ENCODE results near the gene ADCK1.

ADCK1 gene

GRCh38 chr14:77889971-77890442, 90.1 kb downstream of the ADCK1 start:
- DNase-seq (ENCODE audit: extremely low read depth, low read depth) = peak; percentile 4
- TF ChIP-seq CTCF (IDR thresholded peaks at IDR 0.05; ENCODE audit: low read depth, low read length) = no peak

- DNase-seq (ENCODE audit: extremely low read depth, low read depth) = no peak
- no peak for TF ChIP-seq CTCF (IDR thresholded peaks at IDR 0.05; ENCODE audit: low read depth, low read length)
These were observed 91.0 kb downstream of the ADCK1 start for GRCh38 chr14:77890873-77891272.

GRCh38 chr14:77892381-77892871, 92.5 kb downstream of the ADCK1 start:
- DNase-seq (ENCODE audit: extremely low read depth, low read depth) = no peak
- TF ChIP-seq CTCF (IDR thresholded peaks at IDR 0.05; ENCODE audit: low read depth, low read length) = no peak

- no peak for TF ChIP-seq CTCF (IDR thresholded peaks at IDR 0.05; ENCODE audit: low read depth, low read length)
- DNase-seq (ENCODE audit: extremely low read depth, low read depth) = no peak
These were observed 93.1 kb downstream of the ADCK1 start for GRCh38 chr14:77892890-77893484.

GRCh38 chr14:77897374-77897773, 97.5 kb downstream of the ADCK1 start:
- DNase-seq (ENCODE audit: extremely low read depth, low read depth) = no peak
- no peak for TF ChIP-seq CTCF (IDR thresholded peaks at IDR 0.05; ENCODE audit: low read depth, low read length)

GRCh38 chr14:77902811-77903210, 102.9 kb downstream of the ADCK1 start:
- DNase-seq (ENCODE audit: extremely low read depth, low read depth) = no peak
- no peak for TF ChIP-seq CTCF (IDR thresholded peaks at IDR 0.05; ENCODE audit: low read depth, low read length)

GRCh38 chr14:77903221-77903620, 103.3 kb downstream of the ADCK1 start:
- DNase-seq (ENCODE audit: extremely low read depth, low read depth) = no peak
- TF ChIP-seq CTCF (IDR thresholded peaks at IDR 0.05; ENCODE audit: low read depth, low read length) = no peak

All from AG09319 (cell line).